HepG2 (cell line): Measurements from ENCODE around the gene COL26A1. TPM values are rescaled to one million over a fixed set of nuclear protein-coding genes. Genes with fewer than 3 reads are reported as not detected.

Experiments
- ATAC-seq: fragments of 200-7000 bp; cut with Tn5 transposase; 3 replicates; pipeline ENCODE4 v1.9.1; 2020; ENCODE audit warnings: mild to moderate bottlenecking, moderate library complexity
- BruUV-seq: library from RNA; stranded (reverse); fragments of 400-500 nt; replicated peaks from 2 replicates; lab custom pipeline; 2021; lab: Mats Ljungman, UMichigan
- CTCF ChIA-PET: fragments of 300-600 bp; formaldehyde crosslinking; extraction: SDS; loops from one replicate; lab custom pipeline; 2021; ENCODE audit warnings: low total read pairs, inconsistent platforms, low intra/inter-chr PET ratio; lab: Yijun Ruan, JAX
- POLR2A ChIA-PET: fragments of 350-600 bp; sonication (Branson Sonifier 250); formaldehyde crosslinking; loops from one replicate; lab custom pipeline; 2020; ENCODE audit warnings: antibody characterized with exemption, inconsistent platforms; lab: Yijun Ruan, JAX
- DNase-seq: peaks from one replicate; pipeline ENCODE4 v3.0.0-alpha.2; 2015; ENCODE audit warnings: low spot score
- FAIRE-seq: peaks from 3 replicates; lab custom pipeline; 2011; peaks lifted over from hg19 to GRCh38; lab: Jason Lieb, UNC
- H2AFZ ChIP-seq: one replicate; pipeline ENCODE4 v1.6.1; 2011; ENCODE audit warnings: low read length, inconsistent platforms
- H3K27ac ChIP-seq: fragments of 300-600 bp; 3 replicates; pipeline ENCODE4 v1.8.0; 2011; ENCODE audit warnings: mixed run types, mild to moderate bottlenecking, mixed read lengths, low read length, inconsistent platforms; ENCODE audit not compliant: insufficient read depth; ENCODE audit errors: extremely low read length
- H3K27me3 ChIP-seq, 2 experiments: fragments of 200-600 bp in 1 of 2; 2 replicates in 1 of 2; 3 replicates in 1 of 2; pipeline versions ENCODE4 v1.6.0 to v1.8.0; 2011; ENCODE audit warnings: low read length in 2 of 2, mild to moderate bottlenecking in 2 of 2, moderate library complexity in 2 of 2, inconsistent platforms in 1 of 2; ENCODE audit not compliant: insufficient read depth in 2 of 2, control insufficient read depth in 1 of 2
- H3K36me3 ChIP-seq, 2 experiments: fragments of 200-600 bp in 1 of 2; replicated peaks in 1 of 2; 2 replicates in 1 of 2; 3 replicates in 1 of 2; pipeline versions ENCODE4 v1.5.1 to v1.8.0; 2011; ENCODE audit warnings: low read length in 2 of 2, inconsistent platforms in 1 of 2; ENCODE audit not compliant: insufficient read depth in 2 of 2, control insufficient read depth in 1 of 2
- H3K4me1 ChIP-seq: 2 replicates; pipeline ENCODE4 v1.5.1; 2012; ENCODE audit warnings: low read length, inconsistent platforms; ENCODE audit not compliant: insufficient read depth
- H3K4me2 ChIP-seq: 2 replicates; pipeline ENCODE4 v1.6.0; 2011; ENCODE audit warnings: low read depth, low read length, inconsistent platforms
- H3K4me3 ChIP-seq, 3 experiments: fragments of 200-600 bp in 1 of 3; sonication (generic), shearing (Covaris generic) in 1 of 3; replicated peaks in 1 of 3; 2 replicates each; pipeline ENCODE4 v1.5.1; 2011 to 2016; ENCODE audit warnings: low read length in 3 of 3, inconsistent platforms in 2 of 3, low read depth in 2 of 3, mild to moderate bottlenecking in 2 of 3, control low read depth in 1 of 3, mixed read lengths in 1 of 3; ENCODE audit not compliant: insufficient read depth in 1 of 3
- H3K79me2 ChIP-seq: one replicate; pipeline ENCODE4 v1.6.1; 2011; ENCODE audit warnings: low read length, inconsistent platforms; ENCODE audit not compliant: insufficient read depth
- H3K9ac ChIP-seq: 2 replicates; pipeline ENCODE4 v1.6.0; 2011; ENCODE audit warnings: mild to moderate bottlenecking, low read depth, low read length, inconsistent platforms; ENCODE audit not compliant: insufficient read depth
- H3K9me3 ChIP-seq: 2 replicates; pipeline ENCODE4 v1.5.1; 2012; ENCODE audit warnings: mild to moderate bottlenecking, low read length
- H4K20me1 ChIP-seq: 2 replicates; pipeline ENCODE4 v1.6.0; 2011; ENCODE audit warnings: inconsistent platforms, mild to moderate bottlenecking, low read length, moderate library complexity; ENCODE audit not compliant: insufficient read depth
- KDM2A ChIP-seq: sonication (generic); formaldehyde crosslinking; IDR thresholded peaks from 2 replicates; pipeline ENCODE4 v1.4.0; 2020; ENCODE audit warnings: low read depth, missing genetic modification reagents, borderline replicate concordance
- ONECUT2 ChIP-seq: sonication (generic); formaldehyde crosslinking; IDR thresholded peaks from 2 replicates; pipeline ENCODE4 v1.4.0; 2020; ENCODE audit warnings: missing genetic modification reagents
- RAD21 ChIP-seq: fragments of 450-650 bp; formaldehyde crosslinking; IDR thresholded peaks from 2 replicates; pipeline ENCODE4 v1.5.0; 2020; ENCODE audit warnings: mild to moderate bottlenecking
- SALL1 ChIP-seq: sonication (generic); formaldehyde crosslinking; IDR thresholded peaks from 2 replicates; pipeline ENCODE4 v1.8.0; 2022; ENCODE audit warnings: mild to moderate bottlenecking, missing genetic modification reagents
- SMAD3 ChIP-seq: sonication (generic); formaldehyde crosslinking; IDR thresholded peaks from 2 replicates; pipeline ENCODE4 v1.4.0; 2020; ENCODE audit warnings: missing genetic modification reagents
- SMAD9 ChIP-seq: sonication (generic); formaldehyde crosslinking; IDR thresholded peaks from 2 replicates; pipeline ENCODE4 v1.5.1; 2020; ENCODE audit warnings: mild to moderate bottlenecking, missing genetic modification reagents
- ZNF251 ChIP-seq: sonication (generic); formaldehyde crosslinking; IDR thresholded peaks from 2 replicates; pipeline ENCODE4 v1.9.0; 2021; ENCODE audit warnings: mild to moderate bottlenecking, missing genetic modification reagents
- ZNF547 ChIP-seq: sonication (generic); formaldehyde crosslinking; IDR thresholded peaks from 2 replicates; pipeline ENCODE4 v1.5.1; 2020; ENCODE audit warnings: mild to moderate bottlenecking, missing genetic modification reagents
- ZNF687 ChIP-seq: sonication (generic); formaldehyde crosslinking; IDR thresholded peaks from 2 replicates; pipeline ENCODE4 v1.5.1; 2020; ENCODE audit warnings: mild to moderate bottlenecking, missing genetic modification reagents, moderate library complexity
- ZNF768 ChIP-seq: sonication (generic); formaldehyde crosslinking; IDR thresholded peaks from 2 replicates; pipeline ENCODE4 v1.4.0; 2020; ENCODE audit warnings: missing genetic modification reagents
- WGBS: methylation state at CpG from one replicate; pipeline ENCODE4 v1.1.6; 2017; ENCODE audit warnings: low lambda C conversion rate; 5-methylcytosine and 5-hydroxymethylcytosine counted together
- in situ Hi-C: cut with HindIII; loops from 2 replicates; pipeline ENCODE4 v1.10.0; 2017; ENCODE audit warnings: low pct_unique_long_range_greater_than_20kb; ENCODE audit not compliant: extremely low pct_ligation_motif_present
- intact Hi-C: fragments of 100-400 bp; cut with micrococcal nuclease; formaldehyde crosslinking; loops from one replicate; pipeline ENCODE4 v1.10.0; 2022; ENCODE audit not compliant: unreplicated experiment
- polyA plus RNA-seq, 8 experiments: library from polyadenylated mRNA; depleted of rRNA in 3 of 8; stranded (reverse) in 7 of 8; unstranded in 1 of 8; fragments of >200 nt; fragmentation: Illumina TruSeq in 4 of 8; extraction: Trizol in 4 of 8; gene quantifications; 2 replicates each; pipeline versions ENCODE4 v1.2.1 to v1.2.3, GENCODE V29; 2011 to 2016; ENCODE audit warnings: low read depth in 4 of 8, missing spikeins in 1 of 8, mixed read lengths in 1 of 8; ENCODE audit not compliant: insufficient read depth in 1 of 8
- total RNA-seq, 5 experiments: library from RNA; depleted of rRNA; stranded (reverse); fragments of >200 nt; fragmentation: Illumina TruSeq; extraction: Trizol; gene quantifications; 2 replicates each; pipeline ENCODE4 v1.2.3, GENCODE V29; 2016; ENCODE audit warnings: low read depth in 1 of 5
- TF ChIP-seq, protein P1 (sequence below): fragments of 450-650 bp; IDR thresholded peaks from 2 replicates; pipeline ENCODE4 v1.6.1; 2016
- TF ChIP-seq, protein P2 (sequence below), 2 experiments: sonication (generic) in 1 of 2; formaldehyde crosslinking in 1 of 2; IDR thresholded peaks; 2 replicates each; pipeline versions ENCODE4 v1.4.0 to v1.6.1; 2018 to 2020; ENCODE audit warnings: missing genetic modification reagents in 2 of 2, borderline replicate concordance in 1 of 2, low read depth in 1 of 2, mild to moderate bottlenecking in 1 of 2, missing biosample characterization in 1 of 2
- TF ChIP-seq, protein P3 (sequence below): sonication (generic); formaldehyde crosslinking; IDR thresholded peaks from 2 replicates; pipeline ENCODE4 v1.5.0; 2020; ENCODE audit warnings: mild to moderate bottlenecking, missing genetic modification reagents, moderate library complexity

Gene COL26A1
- total and polyA plus RNA-seq, 2 of the 13 experiments (the other 11 are each of a cell fraction or from before 2014, with no cell fraction given): 7.8 to 9.2 TPM

DNA sequence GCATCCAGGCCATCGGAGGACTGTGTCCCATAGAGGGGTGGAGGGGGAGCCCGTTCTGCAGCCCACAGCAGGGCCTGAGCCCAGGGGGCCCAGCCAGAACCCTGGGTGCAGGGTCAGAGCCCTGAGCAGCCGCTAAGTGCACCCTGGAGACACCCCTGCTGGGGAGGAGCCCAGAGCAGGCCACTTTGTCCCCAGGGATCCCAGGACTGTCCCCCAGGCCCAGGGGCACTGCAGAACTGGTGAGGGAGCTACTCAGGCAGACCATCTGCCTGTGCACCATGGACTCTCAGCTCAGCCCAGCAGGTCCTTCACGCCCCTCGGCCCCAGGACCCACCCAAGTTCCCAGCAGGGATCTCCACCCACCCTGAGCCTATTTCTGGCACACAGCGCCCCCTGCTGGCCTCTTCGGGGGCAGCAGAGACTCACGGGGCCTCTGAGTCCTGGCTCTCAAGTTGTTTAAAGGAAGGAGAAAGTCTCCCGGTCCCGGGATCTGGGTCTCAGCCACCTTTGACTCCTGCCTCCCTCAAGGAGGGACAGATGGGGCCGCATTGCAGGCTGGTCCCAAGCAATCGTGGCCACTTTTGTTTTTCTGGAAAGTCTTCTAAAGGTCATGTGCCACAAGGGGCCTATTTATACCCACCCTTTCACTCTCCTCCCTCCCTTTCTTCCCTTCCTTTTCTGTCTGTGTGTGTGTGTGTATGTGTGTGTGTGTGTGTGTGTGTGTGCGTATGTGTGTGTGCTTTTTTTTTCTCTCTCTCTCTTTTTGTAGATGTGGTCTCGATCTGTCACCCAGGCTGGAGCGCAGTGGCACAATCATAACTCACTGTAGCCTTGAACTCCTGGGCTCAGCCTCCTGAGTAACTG, 176.2 kb downstream of the COL26A1 start:
- 20% methylated on average over 10 of the region's 15 CpGs for WGBS
- in situ Hi-C loops (loop anchor here (5.0 kb wide), 1 partner anchor 733 kb away; no protein-coding TSS in a partner anchor), intact Hi-C loops (no loop called here)
- no peaks in the 10 kb centered on the region for H4K20me1 ChIP-seq
- H2AFZ ChIP-seq: no peak overlapping the region
- BruUV-seq: no TSS peak
- POLR2A ChIA-PET: no interaction called here
- peaks cover 48% of the 10 kb centered on the region for H3K4me1 ChIP-seq
- no peaks in the 10 kb centered on the region for H3K9me3 ChIP-seq
- DNase-seq: peak; percentile 34
- H3K36me3 ChIP-seq: no peaks in the 10 kb centered on the region
- ATAC-seq: peak; percentile 68
- H3K9ac ChIP-seq: no peak overlapping the region
- H3K4me3 ChIP-seq: peak overlapping the region in 1 of 3 experiments; percentile 30; a peak in 1 of 6 replicates
- no peak for FAIRE-seq
- CTCF ChIA-PET: interaction anchor here (0.7 kb wide), 1 partner anchor 81 kb away, joined by 3 read pairs; no protein-coding TSS in a partner anchor
- no peaks in the 10 kb centered on the region for H3K79me2 ChIP-seq
- no peaks in the 10 kb centered on the region for H3K27me3 ChIP-seq
- H3K4me2 ChIP-seq: peak overlapping the region; percentile 43
- no peak overlapping the region for H3K27ac ChIP-seq
- peak; percentile 7; the same call in 1 of the 2 replicates for TF ChIP-seq ZNF768 (CRISPR knock-in tag)
- TF ChIP-seq KDM2A: 0 out of 2 replicates have a peak, but pooled peaks have one; percentile 30
- peak; percentile 14; the same call in 1 of the 2 replicates for TF ChIP-seq ZNF687 (CRISPR knock-in tag)
- TF ChIP-seq RAD21 (CRISPR knock-in tag): peak; percentile 27; the same call in 1 of the 2 replicates
- TF ChIP-seq ZNF547 (CRISPR knock-in tag): no peak
- TF ChIP-seq SMAD3: 0 out of 2 replicates have a peak, but pooled peaks have one; percentile 18
- TF ChIP-seq, protein P1, sequence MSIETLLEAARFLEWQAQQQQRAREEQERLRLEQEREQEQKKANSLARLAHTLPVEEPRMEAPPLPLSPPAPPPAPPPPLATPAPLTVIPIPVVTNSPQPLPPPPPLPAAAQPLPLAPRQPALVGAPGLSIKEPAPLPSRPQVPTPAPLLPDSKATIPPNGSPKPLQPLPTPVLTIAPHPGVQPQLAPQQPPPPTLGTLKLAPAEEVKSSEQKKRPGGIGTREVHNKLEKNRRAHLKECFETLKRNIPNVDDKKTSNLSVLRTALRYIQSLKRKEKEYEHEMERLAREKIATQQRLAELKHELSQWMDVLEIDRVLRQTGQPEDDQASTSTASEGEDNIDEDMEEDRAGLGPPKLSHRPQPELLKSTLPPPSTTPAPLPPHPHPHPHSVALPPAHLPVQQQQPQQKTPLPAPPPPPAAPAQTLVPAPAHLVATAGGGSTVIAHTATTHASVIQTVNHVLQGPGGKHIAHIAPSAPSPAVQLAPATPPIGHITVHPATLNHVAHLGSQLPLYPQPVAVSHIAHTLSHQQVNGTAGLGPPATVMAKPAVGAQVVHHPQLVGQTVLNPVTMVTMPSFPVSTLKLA: no peak
- peak; percentile 24; the same call in 1 of the 2 replicates for TF ChIP-seq SALL1 (CRISPR knock-in tag)
- TF ChIP-seq SMAD9 (CRISPR knock-in tag): no peak
- no peak for TF ChIP-seq ZNF251 (CRISPR knock-in tag)
- TF ChIP-seq, protein P2, sequence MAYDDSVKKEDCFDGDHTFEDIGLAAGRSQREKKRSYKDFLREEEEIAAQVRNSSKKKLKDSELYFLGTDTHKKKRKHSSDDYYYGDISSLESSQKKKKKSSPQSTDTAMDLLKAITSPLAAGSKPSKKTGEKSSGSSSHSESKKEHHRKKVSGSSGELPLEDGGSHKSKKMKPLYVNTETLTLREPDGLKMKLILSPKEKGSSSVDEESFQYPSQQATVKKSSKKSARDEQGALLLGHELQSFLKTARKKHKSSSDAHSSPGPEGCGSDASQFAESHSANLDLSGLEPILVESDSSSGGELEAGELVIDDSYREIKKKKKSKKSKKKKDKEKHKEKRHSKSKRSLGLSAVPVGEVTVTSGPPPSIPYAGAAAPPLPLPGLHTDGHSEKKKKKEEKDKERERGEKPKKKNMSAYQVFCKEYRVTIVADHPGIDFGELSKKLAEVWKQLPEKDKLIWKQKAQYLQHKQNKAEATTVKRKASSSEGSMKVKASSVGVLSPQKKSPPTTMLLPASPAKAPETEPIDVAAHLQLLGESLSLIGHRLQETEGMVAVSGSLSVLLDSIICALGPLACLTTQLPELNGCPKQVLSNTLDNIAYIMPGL (CRISPR knock-in tag; IDR thresholded peaks at IDR 0.05; ENCODE audit: borderline replicate concordance in 1 of 2, low read depth in 1 of 2): peak in 1 of 2 experiments; percentile 40; a peak in 1 of 4 replicates
- no peak for TF ChIP-seq ONECUT2 (CRISPR knock-in tag)
- TF ChIP-seq, protein P3, sequence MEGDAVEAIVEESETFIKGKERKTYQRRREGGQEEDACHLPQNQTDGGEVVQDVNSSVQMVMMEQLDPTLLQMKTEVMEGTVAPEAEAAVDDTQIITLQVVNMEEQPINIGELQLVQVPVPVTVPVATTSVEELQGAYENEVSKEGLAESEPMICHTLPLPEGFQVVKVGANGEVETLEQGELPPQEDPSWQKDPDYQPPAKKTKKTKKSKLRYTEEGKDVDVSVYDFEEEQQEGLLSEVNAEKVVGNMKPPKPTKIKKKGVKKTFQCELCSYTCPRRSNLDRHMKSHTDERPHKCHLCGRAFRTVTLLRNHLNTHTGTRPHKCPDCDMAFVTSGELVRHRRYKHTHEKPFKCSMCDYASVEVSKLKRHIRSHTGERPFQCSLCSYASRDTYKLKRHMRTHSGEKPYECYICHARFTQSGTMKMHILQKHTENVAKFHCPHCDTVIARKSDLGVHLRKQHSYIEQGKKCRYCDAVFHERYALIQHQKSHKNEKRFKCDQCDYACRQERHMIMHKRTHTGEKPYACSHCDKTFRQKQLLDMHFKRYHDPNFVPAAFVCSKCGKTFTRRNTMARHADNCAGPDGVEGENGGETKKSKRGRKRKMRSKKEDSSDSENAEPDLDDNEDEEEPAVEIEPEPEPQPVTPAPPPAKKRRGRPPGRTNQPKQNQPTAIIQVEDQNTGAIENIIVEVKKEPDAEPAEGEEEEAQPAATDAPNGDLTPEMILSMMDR (CRISPR knock-in tag): peak; percentile 86
